Coronary artery (tissue), 2 donors: Measurements from ENCODE around the gene PPM1H.

Experiments
- DNase-seq: peaks from one replicate; pipeline ENCODE4 v3.0.0-alpha.2; 2017; ENCODE audit warnings: low spot score
- H3K27ac ChIP-seq, 2 donors: fragments of 200-600 bp; sonication (generic); one replicate each; pipeline ENCODE4 v1.5.1; 2016 to 2019
- H3K4me3 ChIP-seq: fragments of 200-600 bp; sonication (generic); 2 replicates; pipeline ENCODE4 v1.5.1; 2016; ENCODE audit warnings: mild to moderate bottlenecking, moderate library complexity
- CTCF ChIP-seq: fragments of 200-600 bp; sonication (generic); IDR thresholded peaks from one replicate; pipeline ENCODE4 v1.5.1; 2019; ENCODE audit warnings: antibody characterized with exemption

PPM1H gene

GRCh38 chr12:62603061-62603810 lies 331.7 kb downstream of the PPM1H start:
- TF ChIP-seq CTCF, result peak; percentile 66
- peak overlapping the region; percentile 98 to 99 for H3K27ac ChIP-seq
- peak; percentile 91 for DNase-seq
- peak overlapping the region; percentile 88 for H3K4me3 ChIP-seq

- TF ChIP-seq CTCF, result no peak
These were observed 332.5 kb downstream of the PPM1H start for GRCh38 chr12:62602255-62603060.

GRCh38 chr12:62601765-62602164 lies 333.2 kb downstream of the PPM1H start:
- peak overlapping the region; percentile 98 to 99 for H3K27ac ChIP-seq
- no peak for DNase-seq
- TF ChIP-seq CTCF, result no peak
- H3K4me3 ChIP-seq, result peak overlapping the region; percentile 88

More at GRCh38 chr12:62602255-62603060, 332.5 kb downstream of the PPM1H start:
- peak overlapping the region; percentile 88 for H3K4me3 ChIP-seq
- DNase-seq, result peak; percentile 93
- peak overlapping the region; percentile 98 to 99 for H3K27ac ChIP-seq

GRCh38 chr12:62599854-62600437 lies 335.0 kb downstream of the PPM1H start:
- H3K27ac ChIP-seq, result no peak overlapping the region
- DNase-seq, result no peak
- no peak overlapping the region for H3K4me3 ChIP-seq
- no peak for TF ChIP-seq CTCF

GRCh38 chr12:62598846-62599245 lies 336.1 kb downstream of the PPM1H start:
- Histone ChIP-seq H3K27ac (no peak overlapping the region), H3K4me3 (no peak overlapping the region)
- no peak for TF ChIP-seq CTCF
- DNase-seq, result no peak

- no peak overlapping the region for H3K27ac ChIP-seq
- no peak for TF ChIP-seq CTCF
- no peak for DNase-seq
- H3K4me3 ChIP-seq, result no peak overlapping the region
These were observed 337.7 kb downstream of the PPM1H start for GRCh38 chr12:62597253-62597652.
